NT2/D1 (cell line): ENCODE results near the gene AFAP1L2.

Source experiments
- YY1 ChIP-seq: IDR thresholded peaks from 2 replicates; pipeline ENCODE4 v1.6.1; 2011; ENCODE audit not compliant: insufficient read length, insufficient read depth
- ZNF274 ChIP-seq: IDR thresholded peaks from 2 replicates; pipeline ENCODE4 v1.6.1; 2011; ENCODE audit warnings: mild to moderate bottlenecking, low read depth, low read length

DNA sequence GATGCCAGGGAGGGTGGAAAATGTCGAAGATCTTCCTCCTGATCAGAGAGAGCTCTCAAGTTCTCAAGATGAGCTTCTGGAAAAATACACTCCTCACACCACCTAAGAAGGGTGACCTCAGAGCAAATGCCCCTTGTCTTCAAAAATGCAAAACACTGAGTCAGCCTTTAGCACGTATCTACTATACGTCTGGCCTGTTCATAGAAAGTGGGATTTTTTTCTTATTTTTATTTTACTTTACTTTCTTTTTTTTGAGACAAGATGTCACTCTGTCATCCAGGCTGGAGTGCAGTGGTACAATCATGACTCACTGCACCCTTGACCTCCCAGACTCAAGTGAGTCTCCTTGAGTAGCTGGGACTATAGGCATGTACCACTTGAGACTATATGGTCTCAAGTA is 57.1 kb downstream of the AFAP1L2 start:
- TF ChIP-seq ZNF274 = no peak
- no peak for TF ChIP-seq YY1
